GM18517 (cell line): Measurements from ENCODE around the gene QRFP.

Experiments
- ATAC-seq: cut with Tn5 transposase; IDR thresholded peaks from one replicate; pipeline ENCODE4 v1.9.1; 2021; ENCODE audit warnings: mild to moderate bottlenecking, moderate library complexity; ENCODE audit not compliant: unreplicated experiment

Gene QRFP

DNA sequence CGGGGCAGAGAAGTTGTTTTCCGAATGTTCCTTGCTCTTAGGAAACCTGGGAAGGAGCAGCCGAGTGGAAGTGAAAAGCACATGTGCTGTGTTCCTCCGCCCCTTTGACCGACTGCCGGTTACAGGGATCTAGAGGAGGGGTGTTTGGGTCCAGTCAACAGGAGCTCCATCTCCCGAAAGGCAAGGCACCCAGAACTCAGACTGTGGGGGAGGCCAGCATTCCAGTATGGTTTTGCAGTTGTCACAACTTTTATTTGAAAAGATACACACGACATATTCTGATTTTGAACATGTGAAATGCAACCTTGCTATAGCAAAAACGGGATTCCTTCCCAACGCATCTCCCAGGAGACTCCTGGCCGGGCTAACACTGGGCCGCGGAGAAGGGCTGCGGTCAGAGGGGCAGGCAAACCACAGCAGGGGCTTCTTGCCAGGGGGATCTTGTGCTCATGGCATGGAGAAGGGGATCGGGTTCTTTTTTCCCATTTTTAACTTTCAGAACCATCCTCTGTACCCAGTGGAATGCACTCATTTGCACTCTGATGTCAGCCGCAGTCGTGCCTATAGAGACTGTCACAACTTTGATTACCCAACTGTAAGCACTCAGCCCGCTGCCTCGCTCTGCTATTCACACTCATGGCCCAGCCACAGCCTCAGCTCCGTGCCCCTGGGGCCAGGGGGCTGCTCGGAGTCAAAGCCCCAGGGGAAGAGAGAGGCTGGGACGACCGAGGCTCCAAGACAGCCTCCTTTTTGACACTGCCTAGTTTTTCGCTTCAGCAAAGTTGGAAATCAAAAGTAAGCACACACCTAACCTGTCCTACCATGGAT is 3.9 kb downstream of the QRFP start:
- no peak for ATAC-seq

DNA sequence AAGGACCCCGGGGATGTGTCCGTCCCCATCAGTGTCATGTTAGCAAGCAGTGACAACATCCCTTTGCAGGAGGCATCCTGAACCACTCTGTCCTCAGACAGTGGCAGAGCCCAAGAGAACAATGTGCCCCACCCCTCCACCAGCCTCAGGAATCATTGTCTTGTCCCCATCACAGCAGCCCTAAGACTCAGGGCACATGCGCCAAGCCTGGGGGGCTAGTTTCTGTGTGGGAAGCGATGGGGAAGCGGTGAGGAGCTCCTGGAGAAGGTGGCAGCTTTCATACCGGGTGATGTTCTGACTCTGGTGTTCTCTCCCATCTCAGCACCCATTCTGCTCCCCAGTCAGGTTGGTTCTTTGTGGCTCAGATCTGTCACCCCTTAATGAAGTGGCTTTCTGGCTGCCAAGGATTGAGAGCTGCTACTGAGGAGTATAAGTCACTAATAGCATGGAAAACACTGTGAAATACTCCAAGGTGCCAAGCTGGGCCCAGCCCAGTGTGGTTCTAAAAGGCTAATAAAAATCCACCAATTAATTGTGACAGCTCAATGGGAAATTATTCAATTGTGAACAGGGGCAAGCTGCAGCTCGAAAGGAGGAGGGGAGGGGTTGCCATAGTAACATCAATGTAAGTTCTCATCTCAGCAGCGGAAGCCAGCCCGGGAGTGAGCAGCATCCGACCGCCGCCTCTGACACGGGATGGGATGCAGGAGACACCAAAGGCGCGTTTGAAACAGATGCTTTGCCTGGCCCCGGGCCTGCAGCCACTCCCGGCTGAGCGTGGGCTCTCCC is 4.7 kb downstream of the QRFP start:
- no peak for ATAC-seq

DNA sequence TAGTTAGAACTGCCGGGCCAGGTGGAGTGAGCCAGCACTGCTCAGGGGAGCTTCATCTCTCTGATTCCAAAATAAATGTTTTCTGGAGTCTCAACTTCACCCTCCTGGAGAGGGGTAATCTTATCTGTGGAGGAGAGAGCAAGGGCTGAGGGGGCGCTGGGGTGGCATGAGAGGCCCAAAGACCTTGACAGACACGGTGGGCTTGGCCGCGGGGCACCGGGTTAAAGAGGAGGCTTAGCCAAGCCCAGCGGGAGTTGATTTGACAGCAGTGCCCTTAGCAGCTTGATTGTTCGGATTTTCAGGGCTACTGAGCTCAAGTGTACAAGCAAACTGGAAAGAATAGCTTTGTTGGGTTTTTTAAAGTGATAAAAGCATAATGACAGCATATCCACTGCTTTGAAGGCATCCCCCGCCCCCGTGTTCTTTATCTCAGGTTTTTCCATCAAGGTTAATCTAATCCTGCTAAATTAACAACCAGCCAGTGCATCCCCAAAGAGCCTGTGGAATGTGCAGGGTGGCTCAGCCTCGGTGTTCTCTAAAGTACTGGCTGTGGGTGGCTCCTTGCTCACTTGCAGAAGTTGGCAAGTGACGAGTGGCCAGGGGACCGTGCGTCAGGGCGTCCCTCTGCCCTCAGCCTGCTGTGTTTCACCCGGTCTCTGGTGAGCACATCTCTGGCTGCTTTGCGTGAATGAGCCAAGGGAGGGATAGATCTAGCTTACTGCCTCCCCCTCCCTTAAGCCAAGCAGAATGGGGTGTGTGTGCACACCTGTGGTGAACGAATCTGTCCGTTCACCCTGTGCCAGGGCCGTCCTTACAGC is 5.5 kb downstream of the QRFP start:
- no peak for ATAC-seq

DNA sequence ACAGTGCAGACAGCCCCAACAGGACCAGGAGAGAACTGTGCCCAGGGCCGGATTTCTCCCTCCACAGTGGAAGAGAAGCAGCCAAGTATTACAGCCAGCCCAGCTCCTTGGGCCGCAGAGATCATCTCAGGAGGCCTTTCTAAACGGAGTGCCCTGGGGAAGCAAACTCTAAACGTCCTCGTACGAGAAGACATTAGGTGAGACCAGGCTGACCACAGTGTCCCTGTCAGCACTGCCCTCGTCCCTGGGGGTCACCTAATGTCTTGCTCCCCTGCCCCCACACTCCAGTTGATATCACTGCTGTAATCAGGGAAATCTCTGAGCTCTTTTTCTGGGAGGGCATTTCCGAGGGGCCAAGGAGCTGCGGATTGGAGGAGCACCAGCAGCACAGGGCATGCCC is 6.5 kb downstream of the QRFP start:
- no peak for ATAC-seq

DNA sequence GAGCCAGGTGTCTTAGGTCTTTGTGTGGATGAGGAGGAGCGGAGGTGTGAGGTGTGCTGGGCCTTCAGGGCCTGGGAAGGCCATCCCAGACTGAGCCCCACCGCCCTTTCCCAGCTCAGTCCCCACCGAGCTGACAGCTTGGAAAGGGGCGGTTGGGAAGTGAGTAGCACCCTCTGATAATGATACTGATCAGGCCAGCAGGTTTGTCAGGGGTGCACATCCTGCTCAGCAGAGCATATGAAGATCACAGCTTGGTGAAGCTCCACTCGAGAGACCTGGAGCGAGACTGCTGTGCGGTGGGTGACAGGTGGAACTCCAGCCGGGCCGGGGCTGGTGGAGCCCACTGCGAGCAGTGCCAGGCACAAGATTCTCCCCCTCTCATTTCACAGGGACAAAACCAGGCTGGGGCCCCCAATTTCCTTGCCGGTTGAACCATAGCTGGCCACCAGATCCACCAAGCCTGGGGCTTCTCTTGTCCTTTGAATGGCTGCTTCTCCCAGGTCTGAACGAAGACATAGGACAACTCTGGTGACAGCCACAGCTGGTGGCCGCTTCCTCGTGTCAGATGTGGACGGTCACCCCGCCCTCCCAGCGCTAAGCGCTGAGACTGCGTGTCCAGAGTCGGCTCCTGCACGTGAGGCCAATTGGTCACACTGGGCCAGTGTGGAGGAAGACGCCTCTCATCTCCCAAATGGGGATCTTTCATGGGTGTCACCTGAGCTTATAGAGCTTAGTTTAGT is 8.3 kb downstream of the QRFP start:
- no peak for ATAC-seq

DNA sequence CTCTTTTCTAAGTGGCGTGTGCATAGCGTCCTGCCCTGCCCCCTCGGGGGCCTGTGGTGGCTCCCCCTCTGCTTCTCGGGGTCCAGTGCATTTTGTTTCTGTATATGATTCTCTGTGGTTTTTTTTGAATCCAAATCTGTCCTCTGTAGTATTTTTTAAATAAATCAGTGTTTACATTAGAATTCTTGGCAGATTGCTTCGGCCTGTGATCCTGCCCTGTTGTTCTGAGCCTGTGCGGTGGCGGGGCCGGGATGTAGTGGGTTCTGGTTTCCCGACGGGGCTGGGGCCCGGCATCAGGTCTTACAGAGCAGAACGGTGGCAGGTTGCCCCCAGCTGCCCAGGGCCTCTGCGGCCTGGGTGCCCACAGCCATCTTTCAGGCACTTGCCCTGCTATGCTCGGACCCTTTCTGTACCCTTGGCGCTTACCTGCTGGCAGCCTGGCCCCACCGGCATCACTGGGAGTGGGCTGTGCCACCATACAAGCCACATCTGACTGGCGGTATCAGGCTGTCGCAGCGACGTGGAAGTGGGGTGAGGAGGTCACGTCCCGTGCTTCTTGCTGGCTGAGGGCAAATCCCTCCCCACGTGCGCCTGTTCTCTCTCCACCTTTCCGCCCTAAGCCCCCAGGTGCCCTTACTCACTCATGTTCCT is 9.0 kb downstream of the QRFP start:
- ATAC-seq, result no peak

DNA sequence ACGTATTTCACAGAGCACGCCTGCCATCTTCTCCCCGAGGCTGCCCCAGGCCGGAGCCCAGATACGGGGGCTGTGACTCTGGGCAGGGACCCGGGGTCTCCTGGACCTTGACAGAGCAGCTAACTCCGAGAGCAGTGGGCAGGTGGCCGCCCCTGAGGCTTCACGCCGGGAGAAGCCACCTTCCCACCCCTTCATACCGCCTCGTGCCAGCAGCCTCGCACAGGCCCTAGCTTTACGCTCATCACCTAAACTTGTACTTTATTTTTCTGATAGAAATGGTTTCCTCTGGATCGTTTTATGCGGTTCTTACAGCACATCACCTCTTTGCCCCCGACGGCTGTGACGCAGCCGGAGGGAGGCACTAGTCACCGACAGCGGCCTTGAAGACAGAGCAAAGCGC is 9.6 kb downstream of the QRFP start:
- no peak for ATAC-seq

DNA sequence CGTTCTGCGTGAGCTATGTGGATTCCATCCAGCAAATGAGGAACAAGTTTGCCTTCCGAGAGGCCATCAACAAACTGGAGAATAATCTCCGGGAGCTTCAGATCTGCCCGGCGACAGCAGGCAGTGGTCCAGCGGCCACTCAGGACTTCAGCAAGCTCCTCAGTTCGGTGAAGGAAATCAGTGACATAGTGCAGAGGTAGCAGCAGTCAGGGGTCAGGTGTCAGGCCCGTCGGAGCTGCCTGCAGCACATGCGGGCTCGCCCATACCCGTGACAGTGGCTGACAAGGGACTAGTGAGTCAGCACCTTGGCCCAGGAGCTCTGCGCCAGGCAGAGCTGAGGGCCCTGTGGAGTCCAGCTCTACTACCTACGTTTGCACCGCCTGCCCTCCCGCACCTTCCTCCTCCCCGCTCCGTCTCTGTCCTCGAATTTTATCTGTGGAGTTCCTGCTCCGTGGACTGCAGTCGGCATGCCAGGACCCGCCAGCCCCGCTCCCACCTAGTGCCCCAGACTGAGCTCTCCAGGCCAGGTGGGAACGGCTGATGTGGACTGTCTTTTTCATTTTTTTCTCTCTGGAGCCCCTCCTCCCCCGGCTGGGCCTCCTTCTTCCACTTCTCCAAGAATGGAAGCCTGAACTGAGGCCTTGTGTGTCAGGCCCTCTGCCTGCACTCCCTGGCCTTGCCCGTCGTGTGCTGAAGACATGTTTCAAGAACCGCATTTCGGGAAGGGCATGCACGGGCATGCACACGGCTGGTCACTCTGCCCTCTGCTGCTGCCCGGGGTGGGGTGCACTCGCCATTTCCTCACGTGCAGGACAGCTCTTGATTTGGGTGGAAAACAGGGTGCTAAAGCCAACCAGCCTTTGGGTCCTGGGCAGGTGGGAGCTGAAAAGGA is 10.9 kb downstream of the QRFP start:
- no peak for ATAC-seq

DNA sequence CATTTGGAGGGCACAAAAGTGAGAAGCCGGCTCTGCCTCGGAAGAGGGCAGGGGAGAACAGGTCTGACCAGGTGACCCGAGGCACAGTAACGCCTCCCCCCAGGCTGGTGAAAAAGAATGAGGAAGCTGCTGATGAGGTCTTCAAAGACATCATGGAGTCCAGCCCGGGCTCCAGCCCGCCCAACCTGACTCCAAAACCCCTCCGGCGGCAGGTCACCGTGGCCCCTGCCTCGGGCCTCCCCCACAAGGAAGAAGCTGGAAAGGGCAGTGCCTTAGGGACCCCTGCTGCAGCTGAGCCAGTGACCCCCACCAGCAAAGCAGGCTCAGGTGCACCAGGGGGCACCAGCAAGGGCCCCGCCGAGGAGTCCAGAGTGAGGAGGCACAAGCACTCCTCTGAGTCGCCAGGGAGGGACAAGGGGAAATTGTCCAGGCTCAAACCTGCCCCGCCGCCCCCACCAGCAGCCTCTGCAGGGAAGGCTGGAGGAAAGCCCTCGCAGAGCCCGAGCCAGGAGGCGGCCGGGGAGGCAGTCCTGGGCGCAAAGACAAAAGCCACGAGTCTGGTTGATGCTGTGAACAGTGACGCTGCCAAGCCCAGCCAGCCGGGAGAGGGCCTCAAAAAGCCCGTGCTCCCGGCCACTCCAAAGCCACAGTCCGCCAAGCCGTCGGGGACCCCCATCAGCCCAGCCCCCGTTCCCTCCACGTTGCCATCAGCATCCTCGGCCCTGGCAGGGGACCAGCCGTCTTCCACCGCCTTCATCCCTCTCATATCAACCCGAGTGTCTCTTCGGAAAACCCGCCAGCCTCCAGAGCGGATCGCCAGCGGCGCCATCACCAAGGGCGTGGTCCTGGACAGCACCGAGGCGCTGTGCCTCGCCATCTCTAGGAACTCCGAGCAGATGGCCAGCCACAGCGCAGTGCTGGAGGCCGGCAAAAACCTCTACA is 11.8 kb downstream of the QRFP start:
- no peak for ATAC-seq

DNA sequence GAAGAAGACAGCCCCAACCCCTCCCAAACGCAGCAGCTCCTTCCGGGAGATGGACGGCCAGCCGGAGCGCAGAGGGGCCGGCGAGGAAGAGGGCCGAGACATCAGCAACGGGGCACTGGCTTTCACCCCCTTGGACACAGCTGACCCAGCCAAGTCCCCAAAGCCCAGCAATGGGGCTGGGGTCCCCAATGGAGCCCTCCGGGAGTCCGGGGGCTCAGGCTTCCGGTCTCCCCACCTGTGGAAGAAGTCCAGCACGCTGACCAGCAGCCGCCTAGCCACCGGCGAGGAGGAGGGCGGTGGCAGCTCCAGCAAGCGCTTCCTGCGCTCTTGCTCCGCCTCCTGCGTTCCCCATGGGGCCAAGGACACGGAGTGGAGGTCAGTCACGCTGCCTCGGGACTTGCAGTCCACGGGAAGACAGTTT is 12.5 kb downstream of the QRFP start:
- no peak for ATAC-seq

DNA sequence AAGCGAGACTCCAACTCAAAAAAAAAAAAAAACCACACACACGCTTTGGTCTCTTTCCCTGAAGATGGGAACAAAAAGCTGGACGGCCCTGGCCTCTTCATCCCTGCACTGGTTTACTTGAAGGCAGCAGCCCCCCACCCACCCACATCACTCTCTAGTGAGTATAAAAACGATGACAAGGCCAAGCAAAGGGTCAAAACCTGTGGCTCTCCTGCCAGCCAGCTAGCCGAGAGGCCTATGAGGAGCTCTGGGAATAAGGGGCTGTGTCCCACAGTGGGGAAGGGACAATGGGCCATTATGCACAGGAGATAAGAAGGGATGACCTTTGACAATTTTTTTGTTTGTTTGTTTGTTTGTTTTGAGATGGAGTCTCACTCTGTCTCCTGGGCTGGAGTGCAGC is 13.1 kb downstream of the QRFP start:
- ATAC-seq, result no peak

DNA sequence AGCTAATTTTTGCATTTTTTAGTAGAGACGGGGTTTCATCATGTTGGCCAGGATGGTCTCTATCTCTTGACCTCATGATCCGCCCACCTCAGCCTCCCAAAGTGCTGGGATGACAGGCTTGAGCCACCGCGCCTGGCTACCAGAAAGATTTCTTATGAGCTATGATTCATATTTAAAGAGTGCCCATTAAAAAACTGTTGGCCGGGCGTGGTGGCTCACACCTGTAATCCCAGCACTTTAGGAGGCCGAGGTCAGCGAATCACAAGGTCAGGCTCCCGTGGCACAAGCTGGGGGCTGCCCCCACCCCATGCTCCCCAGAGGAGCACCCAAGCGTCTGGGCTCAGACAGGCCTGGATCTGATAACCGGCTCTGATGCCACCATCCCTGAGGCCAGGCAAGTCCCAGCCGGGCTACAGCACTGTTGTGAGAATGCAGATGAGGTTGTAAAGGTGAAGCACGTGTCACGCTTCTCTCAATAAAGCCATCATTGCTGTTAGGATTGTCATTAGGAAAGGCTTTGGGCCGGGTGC is 13.9 kb downstream of the QRFP start:
- ATAC-seq, result no peak

DNA sequence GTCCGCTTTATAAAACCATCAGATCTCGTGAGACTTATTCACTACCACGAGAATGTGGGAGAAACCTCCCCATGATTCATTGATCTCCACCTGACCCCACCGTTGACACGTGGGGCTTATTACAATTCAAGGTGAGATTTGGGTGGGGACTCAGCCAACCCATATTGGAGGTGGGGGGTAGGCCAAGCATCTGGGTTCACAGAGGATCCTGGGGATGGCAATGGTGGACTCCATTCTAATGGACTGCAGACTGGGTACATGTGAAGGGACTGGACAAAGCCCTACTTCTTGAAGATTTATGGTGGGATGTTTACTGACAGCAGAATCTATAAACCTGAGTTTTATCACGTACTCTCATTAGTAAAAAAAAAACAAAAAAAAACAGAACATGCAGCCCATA is 15.1 kb downstream of the QRFP start:
- ATAC-seq, result no peak

DNA sequence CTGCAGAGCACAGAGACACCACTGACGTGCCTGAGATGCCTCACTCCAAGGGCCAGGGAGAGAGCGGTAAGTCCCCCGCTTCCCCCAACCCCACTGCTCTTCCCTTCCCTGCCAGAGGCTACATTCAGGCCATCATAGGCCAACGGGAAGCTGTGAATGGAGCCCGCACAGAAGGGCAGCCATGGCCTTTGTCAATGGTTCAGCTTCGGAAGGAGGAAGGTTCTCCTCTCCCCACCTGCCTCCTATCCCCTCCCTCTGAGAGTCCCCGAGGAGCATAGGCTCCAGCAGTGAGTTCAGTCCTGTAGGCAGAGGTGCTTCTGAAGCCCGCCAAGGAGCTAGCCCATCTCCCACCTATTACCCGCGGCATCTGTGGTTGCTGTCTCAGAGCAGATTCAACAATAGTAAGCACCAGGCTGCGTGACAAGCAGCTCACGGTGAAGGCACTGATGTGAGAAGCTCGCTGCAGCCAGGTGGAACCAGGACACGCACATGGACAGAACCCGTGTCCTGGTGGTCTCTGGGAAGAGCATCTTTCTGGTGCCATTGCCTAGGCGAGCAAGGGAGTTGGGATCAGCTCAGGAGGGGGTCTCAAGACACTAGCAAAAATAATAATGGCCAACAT is 15.9 kb downstream of the QRFP start:
- no peak for ATAC-seq

DNA sequence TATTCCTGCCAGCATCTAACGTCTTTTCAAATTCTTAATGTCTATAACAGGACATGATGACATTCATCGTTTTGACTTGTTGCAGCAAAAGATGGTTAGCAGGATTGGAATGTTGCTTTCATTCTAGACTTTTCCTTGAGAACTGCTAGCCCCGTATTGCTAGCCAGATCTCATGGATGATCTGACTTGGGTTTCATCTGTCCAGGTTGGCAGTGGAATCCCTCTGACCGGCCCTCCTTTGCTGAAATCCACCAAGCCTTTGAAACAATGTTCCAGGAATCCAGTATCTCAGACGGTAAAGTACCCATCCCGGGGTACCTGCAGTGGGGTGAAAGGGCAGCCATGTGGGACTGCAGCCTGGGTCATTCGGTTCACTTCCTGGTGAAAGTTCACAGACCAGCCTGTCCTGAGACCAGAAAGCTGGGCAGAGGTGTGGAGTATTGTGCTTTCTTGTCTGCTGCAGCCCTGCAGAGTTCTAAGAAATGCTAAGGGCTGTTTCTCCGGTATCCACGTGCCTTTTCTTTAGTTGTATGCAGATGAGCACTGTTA is 16.7 kb downstream of the QRFP start:
- ATAC-seq, result no peak

DNA sequence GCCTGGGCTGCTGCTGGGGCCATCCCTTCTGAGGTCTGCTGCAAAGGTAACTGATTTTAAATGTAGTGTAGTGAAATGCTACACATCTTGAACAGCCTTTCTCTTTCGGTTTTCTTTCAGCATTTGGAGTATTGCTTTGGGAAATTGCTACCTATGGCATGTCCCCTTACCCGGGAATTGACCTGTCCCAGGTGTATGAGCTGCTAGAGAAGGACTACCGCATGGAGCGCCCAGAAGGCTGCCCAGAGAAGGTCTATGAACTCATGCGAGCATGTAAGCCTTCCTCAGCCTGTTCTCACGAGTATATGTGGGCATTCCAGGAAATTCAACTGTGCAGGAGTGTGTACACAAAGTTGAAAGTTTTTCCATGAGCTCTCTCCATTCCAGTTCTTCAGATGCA is 18.3 kb downstream of the QRFP start:
- ATAC-seq, result no peak

DNA sequence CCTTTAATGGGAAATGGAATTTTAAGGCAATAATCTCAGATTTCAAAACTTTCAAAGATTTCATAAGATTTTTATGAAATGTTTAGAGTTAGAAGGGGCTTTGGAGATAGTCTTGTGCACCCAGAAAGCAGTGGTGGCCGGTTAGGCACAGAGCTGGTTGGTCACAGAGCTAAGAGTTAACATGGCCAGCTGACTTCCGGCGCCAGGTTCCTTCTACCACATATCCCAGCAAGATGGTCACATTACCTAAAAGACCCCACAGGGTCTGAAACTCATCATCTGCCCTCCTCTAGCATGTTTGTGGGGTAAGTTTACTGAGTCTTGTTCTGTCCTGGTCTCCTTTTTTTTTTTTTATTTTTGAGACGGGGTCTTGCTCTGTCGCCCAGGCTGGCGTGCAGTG is 19.3 kb downstream of the QRFP start:
- ATAC-seq, result no peak
